WTC11 (cell line): ENCODE results near the gene CDK8. TPM values are rescaled to one million over a fixed set of nuclear protein-coding genes. Genes with fewer than 3 reads are reported as not detected.
A peak's percentile ranks its signal among the peaks of the same experiment; 100 is the strongest.

Experiments used
- ATAC-seq: fragments of 200-7000 bp; cut with Tn5 transposase; 2 replicates; pipeline ENCODE4 v1.10.0; 2021; ENCODE audit warnings: mild to moderate bottlenecking, moderate library complexity
- CTCF ChIA-PET: fragments of 300-600 bp; sonication (Branson Sonifier 250); formaldehyde crosslinking; loops from one replicate; lab custom pipeline; 2021; ENCODE audit warnings: antibody characterized with exemption; lab: Charles Lee
- POLR2A ChIA-PET: fragments of 350-600 bp; sonication (Branson Sonifier 250); formaldehyde crosslinking; loops from one replicate; lab custom pipeline; 2021; ENCODE audit warnings: antibody characterized with exemption; lab: Charles Lee
- DNase-seq: peaks from one replicate; pipeline ENCODE4 v3.0.0; 2021; ENCODE audit warnings: low spot score
- H3K27ac Mint-ChIP-seq: 2 replicates; pipeline ENCODE4 v1.8.0; 2021; ENCODE audit warnings: mixed read lengths
- H3K27me3 Mint-ChIP-seq: 2 replicates; pipeline ENCODE4 v1.8.0; 2021; ENCODE audit warnings: low read depth, mild to moderate bottlenecking, moderate library complexity, mixed read lengths
- H3K36me3 Mint-ChIP-seq: 2 replicates; pipeline ENCODE4 v1.8.0; 2021; ENCODE audit warnings: mixed read lengths
- H3K4me1 Mint-ChIP-seq: 2 replicates; pipeline ENCODE4 v1.8.0; 2022; ENCODE audit warnings: mixed read lengths
- H3K4me3 Mint-ChIP-seq: 2 replicates; pipeline ENCODE4 v1.8.0; 2021; ENCODE audit warnings: mild to moderate bottlenecking, moderate library complexity, mixed read lengths
- H3K9me3 Mint-ChIP-seq: 2 replicates; pipeline ENCODE4 v1.8.0; 2021; ENCODE audit warnings: mixed read lengths
- ATF3 ChIP-seq: sonication (generic); formaldehyde crosslinking; conservative IDR thresholded peaks from 2 replicates; pipeline ENCODE4 v1.8.1; 2022; ENCODE audit warnings: mild to moderate bottlenecking, missing genetic modification reagents
- CTCF ChIP-seq: fragments of 200-600 bp; IDR thresholded peaks from 2 replicates; pipeline ENCODE4 v1.8.0; 2022; ENCODE audit warnings: antibody characterized with exemption
- ELF4 ChIP-seq: sonication (generic); formaldehyde crosslinking; IDR thresholded peaks from 2 replicates; pipeline ENCODE4 v1.8.1; 2022; ENCODE audit warnings: low read depth, mild to moderate bottlenecking, moderate library complexity, missing genetic modification reagents
- EMX1 ChIP-seq: fragments of 250-450 bp; sonication (Bioruptor Pico); IDR thresholded peaks from 2 replicates; pipeline ENCODE4 v1.8.0; 2021; ENCODE audit warnings: mild to moderate bottlenecking
- ESRRA ChIP-seq: sonication (generic); formaldehyde crosslinking; IDR thresholded peaks from 2 replicates; pipeline ENCODE4 v1.8.1; 2022; ENCODE audit warnings: mild to moderate bottlenecking, missing genetic modification reagents, borderline replicate concordance
- ETV6 ChIP-seq: sonication (generic); formaldehyde crosslinking; IDR thresholded peaks from 2 replicates; pipeline ENCODE4 v1.8.1; 2022; ENCODE audit warnings: mild to moderate bottlenecking, missing genetic modification reagents
- FOXJ3 ChIP-seq: sonication (generic); formaldehyde crosslinking; IDR thresholded peaks from 2 replicates; pipeline ENCODE4 v1.9.0; 2021; ENCODE audit warnings: missing genetic modification reagents, mild to moderate bottlenecking, borderline replicate concordance
- GTF2I ChIP-seq: fragments of 250-450 bp; sonication (Bioruptor Pico); conservative IDR thresholded peaks from 2 replicates; pipeline ENCODE4 v1.4.0; 2021; ENCODE audit warnings: mild to moderate bottlenecking
- HMGA2 ChIP-seq: fragments of 250-450 bp; sonication (Bioruptor Pico); IDR thresholded peaks from 2 replicates; pipeline ENCODE4 v1.4.0; 2021; ENCODE audit warnings: mild to moderate bottlenecking, moderate library complexity
- IRF2 ChIP-seq: sonication (generic); formaldehyde crosslinking; IDR thresholded peaks from 2 replicates; pipeline ENCODE4 v1.8.0; 2022; ENCODE audit warnings: low read depth, missing genetic modification reagents, borderline replicate concordance
- MLX ChIP-seq: sonication (generic); formaldehyde crosslinking; IDR thresholded peaks from 2 replicates; pipeline ENCODE4 v1.8.1; 2023; ENCODE audit warnings: mild to moderate bottlenecking, missing genetic modification reagents, moderate library complexity
- MXD4 ChIP-seq: fragments of 250-450 bp; sonication (Bioruptor Pico); IDR thresholded peaks from 2 replicates; pipeline ENCODE4 v1.8.0; 2021; ENCODE audit warnings: mild to moderate bottlenecking, moderate library complexity, borderline replicate concordance
- PRDM15 ChIP-seq: sonication (generic); formaldehyde crosslinking; IDR thresholded peaks from 2 replicates; pipeline ENCODE4 v1.8.0; 2022; ENCODE audit warnings: missing genetic modification reagents
- SP1 ChIP-seq: sonication (generic); formaldehyde crosslinking; conservative IDR thresholded peaks from 2 replicates; pipeline ENCODE4 v1.8.1; 2022; ENCODE audit warnings: missing genetic modification reagents
- TEAD4 ChIP-seq: sonication (generic); formaldehyde crosslinking; IDR thresholded peaks from 2 replicates; pipeline ENCODE4 v1.8.0; 2022; ENCODE audit warnings: mild to moderate bottlenecking, missing genetic modification reagents
- USF2 ChIP-seq: sonication (generic); formaldehyde crosslinking; IDR thresholded peaks from 2 replicates; pipeline ENCODE4 v1.8.1; 2023; ENCODE audit warnings: mild to moderate bottlenecking, missing genetic modification reagents, moderate library complexity
- ZNF219 ChIP-seq: sonication (generic); formaldehyde crosslinking; IDR thresholded peaks from 2 replicates; pipeline ENCODE4 v1.8.0; 2023; ENCODE audit warnings: missing genetic modification reagents, mild to moderate bottlenecking, borderline replicate concordance
- ZNF396 ChIP-seq: fragments of 250-450 bp; sonication (Bioruptor Pico); IDR thresholded peaks from 2 replicates; pipeline ENCODE4 v1.8.0; 2021; ENCODE audit warnings: mild to moderate bottlenecking, moderate library complexity, borderline replicate concordance
- ZNF512 ChIP-seq: sonication (generic); formaldehyde crosslinking; IDR thresholded peaks from 2 replicates; pipeline ENCODE4 v1.8.1; 2022; ENCODE audit warnings: missing genetic modification reagents, borderline replicate concordance
- ZNF671 ChIP-seq: fragments of 250-450 bp; sonication (Bioruptor Pico); IDR thresholded peaks from 2 replicates; pipeline ENCODE4 v1.8.0; 2021; ENCODE audit warnings: mild to moderate bottlenecking
- total RNA-seq: library from RNA; stranded (reverse); gene quantifications from 3 replicates; pipeline ENCODE4 v1.2.3, GENCODE V29; 2021
- TF ChIP-seq, protein P1 (sequence below): sonication (generic); formaldehyde crosslinking; IDR thresholded peaks from 2 replicates; pipeline ENCODE4 v1.8.1; 2023; ENCODE audit warnings: mild to moderate bottlenecking, missing genetic modification reagents
- TF ChIP-seq, protein P2 (sequence below): sonication (generic); formaldehyde crosslinking; IDR thresholded peaks from 2 replicates; pipeline ENCODE4 v1.8.0; 2022; ENCODE audit warnings: mild to moderate bottlenecking, missing genetic modification reagents

The CDK8 gene
- total RNA-seq, 1 experiment from 2014 or later: 21.4 TPM

DNA sequence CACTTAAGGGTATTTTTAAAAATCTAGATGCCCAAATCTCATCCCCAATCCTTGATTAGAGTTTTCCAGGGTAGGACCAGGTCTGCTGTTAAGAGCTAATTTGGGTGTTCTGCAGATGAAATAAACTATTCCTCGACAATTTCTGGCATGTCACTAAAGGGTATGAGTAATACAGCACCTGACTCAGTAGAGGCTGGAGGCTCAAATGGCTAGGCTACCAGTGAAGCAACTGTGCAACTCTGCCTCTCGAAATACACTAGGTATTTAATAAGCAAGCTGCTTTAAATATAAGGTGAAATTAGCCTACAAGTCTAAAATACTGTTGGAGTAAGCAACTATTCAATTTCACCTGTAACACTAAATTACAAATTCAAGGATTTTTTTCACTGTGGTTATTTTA lies 33.4 kb upstream of the CDK8 start:
- ChIA-PET POLR2A (no interaction called here), CTCF (interaction anchor here (0.8 kb wide), 1 partner anchor 34 kb away, joined by 3 read pairs; no protein-coding TSS in a partner anchor)
- TF ChIP-seq MLX (CRISPR knock-in tag): no peak
- TF ChIP-seq ETV6 (CRISPR knock-in tag): no peak
- no peak for TF ChIP-seq GTF2I
- no peak for TF ChIP-seq CTCF
- TF ChIP-seq ZNF671 (CRISPR knock-in tag): no peak
- TF ChIP-seq HMGA2: no peak
- no peak for TF ChIP-seq ZNF219 (CRISPR knock-in tag)
- TF ChIP-seq SP1: no peak
- TF ChIP-seq ATF3 (CRISPR knock-in tag): no peak
- TF ChIP-seq, protein P1, sequence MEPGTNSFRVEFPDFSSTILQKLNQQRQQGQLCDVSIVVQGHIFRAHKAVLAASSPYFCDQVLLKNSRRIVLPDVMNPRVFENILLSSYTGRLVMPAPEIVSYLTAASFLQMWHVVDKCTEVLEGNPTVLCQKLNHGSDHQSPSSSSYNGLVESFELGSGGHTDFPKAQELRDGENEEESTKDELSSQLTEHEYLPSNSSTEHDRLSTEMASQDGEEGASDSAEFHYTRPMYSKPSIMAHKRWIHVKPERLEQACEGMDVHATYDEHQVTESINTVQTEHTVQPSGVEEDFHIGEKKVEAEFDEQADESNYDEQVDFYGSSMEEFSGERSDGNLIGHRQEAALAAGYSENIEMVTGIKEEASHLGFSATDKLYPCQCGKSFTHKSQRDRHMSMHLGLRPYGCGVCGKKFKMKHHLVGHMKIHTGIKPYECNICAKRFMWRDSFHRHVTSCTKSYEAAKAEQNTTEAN: no peak
- TF ChIP-seq FOXJ3 (CRISPR knock-in tag): no peak
- no peak for TF ChIP-seq TEAD4
- TF ChIP-seq ESRRA (CRISPR knock-in tag): no peak
- no peak for TF ChIP-seq PRDM15 (CRISPR knock-in tag)
- TF ChIP-seq ZNF512 (CRISPR knock-in tag): no peak
- TF ChIP-seq ELF4 (CRISPR knock-in tag): no peak
- no peak for TF ChIP-seq ZNF396
- no peak for TF ChIP-seq MXD4 (CRISPR knock-in tag)
- peaks cover 6% of the 10 kb centered on the region for H3K27me3 Mint-ChIP-seq
- DNase-seq (no peak), ATAC-seq (no peak)
- no peaks in the 10 kb centered on the region for H3K9me3 Mint-ChIP-seq
- H3K36me3 Mint-ChIP-seq: peaks cover 27% of the 10 kb centered on the region
- peaks cover 17% of the 10 kb centered on the region for H3K4me1 Mint-ChIP-seq
- H3K27ac Mint-ChIP-seq: no peak overlapping the region
- peak overlapping the region; percentile 97 for H3K4me3 Mint-ChIP-seq

- DNase-seq (no peak), ATAC-seq (peak; percentile 60)
- Mint-ChIP-seq H3K36me3 (peaks cover 25% of the 10 kb centered on the region), H3K4me3 (peak overlapping the region; percentile 97), H3K9me3 (no peaks in the 10 kb centered on the region), H3K27me3 (peaks cover 10% of the 10 kb centered on the region), H3K27ac (peak overlapping the region; percentile 98), H3K4me1 (peaks cover 17% of the 10 kb centered on the region)
- ChIA-PET POLR2A (interaction anchor here (0.5 kb wide), 1 partner anchor 401 kb away, joined by 3 read pairs; no protein-coding TSS in a partner anchor), CTCF (interaction anchor here (0.5 to 1.6 kb wide), 2 partner anchors 23 to 36 kb away, joined by 5 to 13 read pairs; no protein-coding TSS in a partner anchor)
- TF ChIP-seq, protein P2, sequence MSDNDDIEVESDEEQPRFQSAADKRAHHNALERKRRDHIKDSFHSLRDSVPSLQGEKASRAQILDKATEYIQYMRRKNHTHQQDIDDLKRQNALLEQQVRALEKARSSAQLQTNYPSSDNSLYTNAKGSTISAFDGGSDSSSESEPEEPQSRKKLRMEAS: no peak
- TF ChIP-seq, protein P1: no peak
- TF ChIP-seq IRF2 (CRISPR knock-in tag) (no peak), EMX1 (no peak), USF2 (CRISPR knock-in tag) (no peak), ETV6 (CRISPR knock-in tag) (no peak), CTCF (no peak)
Measured at GRCh38 chr13:26221399-26221720, 32.6 kb upstream of the CDK8 start.
